ENCODE data around the gene NTRK3.

NTRK3 gene

DNA sequence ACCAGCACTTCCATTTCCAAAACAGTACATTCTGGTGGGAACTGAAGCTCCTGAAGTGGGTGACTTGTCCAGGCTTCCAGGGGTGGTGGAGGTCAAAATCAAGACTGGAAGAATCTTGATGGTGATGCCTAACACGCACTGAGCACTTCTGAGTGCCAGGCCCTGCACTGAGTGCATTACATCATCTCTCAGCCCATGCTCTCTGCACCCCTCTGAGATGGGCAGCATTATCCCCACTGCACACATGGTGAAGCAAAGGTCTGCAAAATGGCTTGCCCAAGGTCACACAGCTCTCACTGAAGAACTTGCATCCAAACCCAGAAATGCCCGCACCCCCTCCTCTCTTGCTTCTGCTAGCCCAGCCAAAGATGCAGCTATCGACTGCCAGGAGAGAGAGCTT lies 36.9 kb downstream of the NTRK3 start:
- TF ChIP-seq, protein P1, sequence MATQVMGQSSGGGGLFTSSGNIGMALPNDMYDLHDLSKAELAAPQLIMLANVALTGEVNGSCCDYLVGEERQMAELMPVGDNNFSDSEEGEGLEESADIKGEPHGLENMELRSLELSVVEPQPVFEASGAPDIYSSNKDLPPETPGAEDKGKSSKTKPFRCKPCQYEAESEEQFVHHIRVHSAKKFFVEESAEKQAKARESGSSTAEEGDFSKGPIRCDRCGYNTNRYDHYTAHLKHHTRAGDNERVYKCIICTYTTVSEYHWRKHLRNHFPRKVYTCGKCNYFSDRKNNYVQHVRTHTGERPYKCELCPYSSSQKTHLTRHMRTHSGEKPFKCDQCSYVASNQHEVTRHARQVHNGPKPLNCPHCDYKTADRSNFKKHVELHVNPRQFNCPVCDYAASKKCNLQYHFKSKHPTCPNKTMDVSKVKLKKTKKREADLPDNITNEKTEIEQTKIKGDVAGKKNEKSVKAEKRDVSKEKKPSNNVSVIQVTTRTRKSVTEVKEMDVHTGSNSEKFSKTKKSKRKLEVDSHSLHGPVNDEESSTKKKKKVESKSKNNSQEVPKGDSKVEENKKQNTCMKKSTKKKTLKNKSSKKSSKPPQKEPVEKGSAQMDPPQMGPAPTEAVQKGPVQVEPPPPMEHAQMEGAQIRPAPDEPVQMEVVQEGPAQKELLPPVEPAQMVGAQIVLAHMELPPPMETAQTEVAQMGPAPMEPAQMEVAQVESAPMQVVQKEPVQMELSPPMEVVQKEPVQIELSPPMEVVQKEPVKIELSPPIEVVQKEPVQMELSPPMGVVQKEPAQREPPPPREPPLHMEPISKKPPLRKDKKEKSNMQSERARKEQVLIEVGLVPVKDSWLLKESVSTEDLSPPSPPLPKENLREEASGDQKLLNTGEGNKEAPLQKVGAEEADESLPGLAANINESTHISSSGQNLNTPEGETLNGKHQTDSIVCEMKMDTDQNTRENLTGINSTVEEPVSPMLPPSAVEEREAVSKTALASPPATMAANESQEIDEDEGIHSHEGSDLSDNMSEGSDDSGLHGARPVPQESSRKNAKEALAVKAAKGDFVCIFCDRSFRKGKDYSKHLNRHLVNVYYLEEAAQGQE (IDR thresholded peaks at IDR 0.05; ENCODE audit: insufficient replicate concordance, low read depth), result no peak
- TF ChIP-seq SPI1 (IDR thresholded peaks at IDR 0.05; ENCODE audit: borderline replicate concordance, low read depth) (no peak), POLR2AphosphoS5 (IDR thresholded peaks at IDR 0.05; ENCODE audit: low read depth) (no peak), GABPA (IDR thresholded peaks at IDR 0.05; ENCODE audit: low read depth) (no peak)
- TF ChIP-seq, protein P2, sequence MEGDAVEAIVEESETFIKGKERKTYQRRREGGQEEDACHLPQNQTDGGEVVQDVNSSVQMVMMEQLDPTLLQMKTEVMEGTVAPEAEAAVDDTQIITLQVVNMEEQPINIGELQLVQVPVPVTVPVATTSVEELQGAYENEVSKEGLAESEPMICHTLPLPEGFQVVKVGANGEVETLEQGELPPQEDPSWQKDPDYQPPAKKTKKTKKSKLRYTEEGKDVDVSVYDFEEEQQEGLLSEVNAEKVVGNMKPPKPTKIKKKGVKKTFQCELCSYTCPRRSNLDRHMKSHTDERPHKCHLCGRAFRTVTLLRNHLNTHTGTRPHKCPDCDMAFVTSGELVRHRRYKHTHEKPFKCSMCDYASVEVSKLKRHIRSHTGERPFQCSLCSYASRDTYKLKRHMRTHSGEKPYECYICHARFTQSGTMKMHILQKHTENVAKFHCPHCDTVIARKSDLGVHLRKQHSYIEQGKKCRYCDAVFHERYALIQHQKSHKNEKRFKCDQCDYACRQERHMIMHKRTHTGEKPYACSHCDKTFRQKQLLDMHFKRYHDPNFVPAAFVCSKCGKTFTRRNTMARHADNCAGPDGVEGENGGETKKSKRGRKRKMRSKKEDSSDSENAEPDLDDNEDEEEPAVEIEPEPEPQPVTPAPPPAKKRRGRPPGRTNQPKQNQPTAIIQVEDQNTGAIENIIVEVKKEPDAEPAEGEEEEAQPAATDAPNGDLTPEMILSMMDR (IDR thresholded peaks at IDR 0.05; ENCODE audit: insufficient read depth, low read length), result no peak
- Histone ChIP-seq H3K4me3 (replicated peaks; ENCODE audit: insufficient read depth, low read length) (no peak overlapping the region), H3K27me3 (ENCODE audit: insufficient read depth, poor library complexity, severe bottlenecking) (no peaks in the 10 kb centered on the region), H3K27ac (replicated peaks) (no peak overlapping the region)
- no peak for DNase-seq (ENCODE audit: low read depth in 1 of 2, low spot score in 1 of 2)

DNA sequence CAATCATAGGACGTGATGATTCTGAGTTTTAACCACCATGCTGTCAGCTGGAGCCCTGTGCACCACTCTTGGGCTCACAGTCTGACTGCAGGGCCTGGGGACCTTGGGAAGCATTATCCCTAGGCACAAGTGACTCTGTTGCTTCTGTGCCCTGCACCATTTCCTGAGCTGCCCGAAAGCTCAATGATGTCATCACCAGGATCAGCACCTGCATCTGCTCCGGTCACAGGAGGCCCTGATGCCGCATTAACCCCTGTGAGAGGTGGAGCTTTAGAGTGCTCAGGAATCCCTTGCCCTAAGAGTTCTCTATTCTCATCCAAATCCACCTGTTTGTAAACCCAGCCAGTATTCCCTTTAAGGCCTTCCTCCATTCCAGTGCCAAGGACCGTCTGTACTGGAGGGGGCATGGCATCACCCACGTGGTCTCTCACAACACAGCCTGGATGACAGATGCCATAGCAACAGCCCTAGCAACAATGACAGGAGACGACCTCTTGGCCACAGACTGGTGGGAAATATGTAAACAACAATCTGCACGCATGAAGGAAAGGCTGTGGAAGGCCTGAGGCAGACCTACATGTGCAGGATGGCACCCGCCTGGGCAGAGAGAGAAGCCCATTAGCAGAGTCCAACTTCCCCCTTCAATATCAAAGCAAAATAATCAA lies 37.9 kb downstream of the NTRK3 start:
- no peak overlapping the region for H3K4me3 ChIP-seq (replicated peaks; ENCODE audit: insufficient read depth, low read length)
- no peak overlapping the region for H3K27ac ChIP-seq (replicated peaks)
- TF ChIP-seq POLR2AphosphoS5 (IDR thresholded peaks at IDR 0.05; ENCODE audit: low read depth) (no peak), SPI1 (IDR thresholded peaks at IDR 0.05; ENCODE audit: borderline replicate concordance, low read depth) (no peak), GABPA (IDR thresholded peaks at IDR 0.05; ENCODE audit: low read depth) (no peak)
- TF ChIP-seq, protein P1 (IDR thresholded peaks at IDR 0.05; ENCODE audit: insufficient replicate concordance, low read depth), result no peak
- TF ChIP-seq, protein P2 (IDR thresholded peaks at IDR 0.05; ENCODE audit: insufficient read depth, low read length), result no peak
- no peak for DNase-seq (ENCODE audit: low read depth in 1 of 2, low spot score in 1 of 2)
- H3K27me3 ChIP-seq (ENCODE audit: insufficient read depth, poor library complexity, severe bottlenecking), result no peaks in the 10 kb centered on the region

DNA sequence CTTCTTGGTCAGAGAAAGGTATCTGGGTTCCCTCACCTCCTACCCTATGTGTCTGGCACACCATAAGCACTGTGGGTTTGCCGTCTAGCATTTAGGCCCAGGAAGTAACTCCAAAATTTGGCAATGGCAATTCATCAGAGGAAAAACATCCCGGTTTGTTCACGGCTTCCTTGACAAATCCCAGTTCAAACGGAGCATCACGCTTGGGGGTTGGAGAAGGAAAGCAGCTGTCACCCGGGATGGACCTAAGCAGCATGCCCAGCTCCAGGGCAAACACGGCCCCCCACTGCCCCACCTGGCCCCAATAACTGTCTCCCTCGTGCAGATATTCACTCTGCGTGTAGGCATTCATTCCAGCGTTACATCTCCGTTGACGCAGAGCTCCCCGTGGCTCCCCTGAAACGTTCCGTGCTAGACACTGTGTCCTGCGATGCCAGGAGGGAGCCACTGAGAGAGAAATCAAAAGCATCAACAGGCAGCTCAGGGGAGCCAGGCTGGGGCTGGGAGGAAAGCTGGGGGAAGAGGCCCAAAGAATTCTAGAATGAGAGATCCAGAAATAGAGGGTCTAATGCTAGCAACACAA lies 41.4 kb downstream of the NTRK3 start:
- H3K4me3 ChIP-seq (replicated peaks; ENCODE audit: insufficient read depth, low read length), result no peak overlapping the region
- no peak overlapping the region for H3K27ac ChIP-seq (replicated peaks)
- no peak for TF ChIP-seq SPI1 (IDR thresholded peaks at IDR 0.05; ENCODE audit: borderline replicate concordance, low read depth)
- TF ChIP-seq, protein P2 (IDR thresholded peaks at IDR 0.05; ENCODE audit: insufficient read depth, low read length), result no peak
- no peak for DNase-seq (ENCODE audit: low read depth in 1 of 2, low spot score in 1 of 2)
- H3K27me3 ChIP-seq (ENCODE audit: insufficient read depth, poor library complexity, severe bottlenecking), result no peaks in the 10 kb centered on the region
